H9 (cell line): ENCODE measurements around the gene NOMO2. TPM values are rescaled to one million over a fixed set of nuclear protein-coding genes. Genes with fewer than 3 reads are reported as not detected.
"Not testable (repeated sequence)": the region's sequence is repeated elsewhere in the genome, so short reads cannot be mapped to it uniquely, and the experiment has no call there.

ENCODE experiments used
- DNase-seq: peaks from one replicate; pipeline ENCODE4 v3.0.0-alpha.2; 2017
- H2AFZ ChIP-seq: one replicate; pipeline ENCODE4 v1.6.1; 2013; ENCODE audit warnings: mild to moderate bottlenecking, low read length, control low read depth, moderate library complexity
- H2AK5ac ChIP-seq: 2 replicates; pipeline ENCODE4 v1.6.1; 2013; ENCODE audit warnings: low read length, control low read depth, mixed read lengths; ENCODE audit not compliant: insufficient read length
- H2BK120ac ChIP-seq: one replicate; pipeline ENCODE4 v1.6.1; 2013; ENCODE audit warnings: low read depth, mild to moderate bottlenecking, low read length, control low read depth, inconsistent platforms; ENCODE audit not compliant: poor library complexity, severe bottlenecking
- H2BK12ac ChIP-seq: 2 replicates; pipeline ENCODE4 v1.6.1; 2013; ENCODE audit warnings: low read length, control low read depth, mixed read lengths, low read depth; ENCODE audit not compliant: insufficient read length
- H2BK15ac ChIP-seq: 2 replicates; pipeline ENCODE4 v1.6.1; 2013; ENCODE audit warnings: low read depth, low read length, control low read depth
- H2BK20ac ChIP-seq: one replicate; pipeline ENCODE4 v1.6.1; 2013; ENCODE audit warnings: low read depth, mild to moderate bottlenecking, low read length, control low read depth, inconsistent platforms; ENCODE audit not compliant: poor library complexity, severe bottlenecking
- H2BK5ac ChIP-seq: 2 replicates; pipeline ENCODE4 v1.6.1; 2013; ENCODE audit warnings: low read length, control low read depth, mixed read lengths; ENCODE audit not compliant: insufficient read length
- H3K14ac ChIP-seq: 2 replicates; pipeline ENCODE4 v1.6.1; 2013; ENCODE audit warnings: low read length, control low read depth; ENCODE audit not compliant: insufficient read depth
- H3K18ac ChIP-seq: 2 replicates; pipeline ENCODE4 v1.6.1; 2013; ENCODE audit warnings: low read depth, mild to moderate bottlenecking, mixed read lengths, low read length, control low read depth; ENCODE audit not compliant: insufficient read length
- H3K23ac ChIP-seq: 2 replicates; pipeline ENCODE4 v1.6.1; 2013; ENCODE audit warnings: low read length, control low read depth, mixed read lengths, low read depth; ENCODE audit not compliant: insufficient read length
- H3K23me2 ChIP-seq: 2 replicates; pipeline ENCODE4 v1.6.1; 2013; ENCODE audit warnings: low read depth, mild to moderate bottlenecking, mixed read lengths, low read length, control low read depth; ENCODE audit not compliant: insufficient read length, poor library complexity, severe bottlenecking
- H3K27ac ChIP-seq: 2 replicates; pipeline ENCODE4 v1.5.1; 2013; ENCODE audit warnings: low read length, control low read depth, mixed read lengths, low read depth; ENCODE audit not compliant: insufficient read length
- H3K27me3 ChIP-seq: 2 replicates; pipeline ENCODE4 v1.6.1; 2013; ENCODE audit warnings: low read length, control low read depth, inconsistent platforms; ENCODE audit not compliant: insufficient read depth
- H3K4ac ChIP-seq: 2 replicates; pipeline ENCODE4 v1.6.1; 2013; ENCODE audit warnings: low read depth, mild to moderate bottlenecking, control low read depth, inconsistent platforms, low read length, moderate library complexity
- H3K4me1 ChIP-seq: 2 replicates; pipeline ENCODE4 v1.6.1; 2013; ENCODE audit warnings: low read length, control low read depth, inconsistent platforms; ENCODE audit not compliant: insufficient read depth
- H3K4me2 ChIP-seq: 2 replicates; pipeline ENCODE4 v1.6.1; 2013; ENCODE audit warnings: low read length, control low read depth, mixed read lengths; ENCODE audit not compliant: insufficient read length, insufficient read depth
- H3K56ac ChIP-seq: 2 replicates; pipeline ENCODE4 v1.6.1; 2013; ENCODE audit warnings: low read depth, mild to moderate bottlenecking, mixed read lengths, low read length, control low read depth; ENCODE audit not compliant: insufficient read length
- H3K79me1 ChIP-seq: 2 replicates; pipeline ENCODE4 v1.6.1; 2013; ENCODE audit warnings: low read depth, mild to moderate bottlenecking, moderate library complexity, low read length, control low read depth, inconsistent platforms; ENCODE audit not compliant: insufficient read depth, poor library complexity, severe bottlenecking
- H3K79me2 ChIP-seq: 2 replicates; pipeline ENCODE4 v1.6.1; 2013; ENCODE audit warnings: low read length, control low read depth, inconsistent platforms; ENCODE audit not compliant: insufficient read depth
- H3K9ac ChIP-seq: 2 replicates; pipeline ENCODE4 v1.6.1; 2013; ENCODE audit warnings: low read length, control low read depth, mixed read lengths; ENCODE audit not compliant: insufficient read length; ENCODE audit errors: extremely low read depth
- H3K9me3 ChIP-seq: one replicate; pipeline ENCODE4 v1.6.1; 2013; ENCODE audit warnings: low read depth, low read length, inconsistent platforms; ENCODE audit not compliant: control insufficient read depth
- H3T11ph ChIP-seq: one replicate; pipeline ENCODE4 v1.6.1; 2013; ENCODE audit warnings: mild to moderate bottlenecking, low read length, control low read depth, inconsistent platforms
- H4K20me1 ChIP-seq: one replicate; pipeline ENCODE4 v1.6.1; 2013; ENCODE audit not compliant: control insufficient read depth, insufficient read length, insufficient read depth
- H4K5ac ChIP-seq: 2 replicates; pipeline ENCODE4 v1.6.1; 2013; ENCODE audit warnings: low read depth, mild to moderate bottlenecking, mixed read lengths, low read length, control low read depth; ENCODE audit not compliant: insufficient read length
- H4K8ac ChIP-seq: replicated peaks from 2 replicates; pipeline ENCODE4 v1.6.1; 2013; ENCODE audit warnings: low read length, control low read depth, mixed read lengths, low read depth; ENCODE audit not compliant: insufficient read length
- H4K91ac ChIP-seq: 2 replicates; pipeline ENCODE4 v1.6.1; 2013; ENCODE audit warnings: low read depth, mild to moderate bottlenecking, moderate library complexity, mixed read lengths, low read length, control low read depth; ENCODE audit not compliant: insufficient read length
- H3K27ac Mint-ChIP-seq, 3 experiments: 2 replicates in 2 of 3; 3 replicates in 1 of 3; pipeline ENCODE4 v1.8.0; 2020 to 2021; ENCODE audit warnings: mixed read lengths in 3 of 3, mild to moderate bottlenecking in 1 of 3, moderate library complexity in 1 of 3
- H3K27me3 Mint-ChIP-seq: 2 replicates; pipeline ENCODE4 v1.8.0; 2021; ENCODE audit warnings: low read depth, mild to moderate bottlenecking, moderate library complexity, mixed read lengths
- H3K36me3 Mint-ChIP-seq, 3 experiments: 2 replicates in 2 of 3; 3 replicates in 1 of 3; pipeline ENCODE4 v1.8.0; 2020 to 2021; ENCODE audit warnings: low read depth in 3 of 3, mixed read lengths in 3 of 3; ENCODE audit not compliant: insufficient read depth in 1 of 3
- H3K4me1 Mint-ChIP-seq, 2 experiments: 2 replicates each; pipeline ENCODE4 v1.8.0; 2020; ENCODE audit warnings: mixed read lengths in 2 of 2
- H3K4me3 Mint-ChIP-seq, 2 experiments: 2 replicates in 1 of 2; 3 replicates in 1 of 2; pipeline ENCODE4 v1.8.0; 2020 to 2021; ENCODE audit warnings: mild to moderate bottlenecking in 2 of 2, mixed read lengths in 2 of 2, moderate library complexity in 1 of 2
- H3K9me3 Mint-ChIP-seq, 2 experiments: 2 replicates in 1 of 2; 3 replicates in 1 of 2; pipeline ENCODE4 v1.8.0; 2020; ENCODE audit warnings: mild to moderate bottlenecking in 2 of 2, mixed read lengths in 2 of 2, moderate library complexity in 1 of 2
- WGBS: extraction: QIAGEN DNeasy Blood & Tissue Kit; methylation state at CpG from one replicate; pipeline ENCODE4 v1.1.7; 2013; ENCODE audit warnings: missing lambda C conversion rate, low lambda C conversion rate, mixed read lengths; ENCODE audit not compliant: insufficient read length; ENCODE audit errors: extremely low coverage; 5-methylcytosine and 5-hydroxymethylcytosine counted together
- total RNA-seq: library from RNA; stranded (reverse); gene quantifications from 2 replicates; pipeline ENCODE4 v1.2.1, GENCODE V29; 2021

Gene NOMO2
- total RNA-seq, 1 experiment from 2014 or later: 100 TPM

GRCh38 chr16:18415827-18416226 lies 146.1 kb downstream of the NOMO2 start:
- not testable (repeated sequence) for H2BK120ac ChIP-seq, H3K27me3 ChIP-seq, H3K27ac ChIP-seq, H3K18ac ChIP-seq, H2BK15ac ChIP-seq, H3K79me1 ChIP-seq, H2BK12ac ChIP-seq, H4K20me1 ChIP-seq, H2BK20ac ChIP-seq, H3T11ph ChIP-seq, H4K91ac ChIP-seq, H3K27ac Mint-ChIP-seq, H3K56ac ChIP-seq, H3K4me3 Mint-ChIP-seq, H3K4me2 ChIP-seq, H3K23ac ChIP-seq, H3K79me2 ChIP-seq, H3K4me1 Mint-ChIP-seq, H3K27me3 Mint-ChIP-seq, H3K9ac ChIP-seq, H3K9me3 Mint-ChIP-seq, H4K8ac ChIP-seq, DNase-seq, H3K36me3 Mint-ChIP-seq, H2AK5ac ChIP-seq, H2AFZ ChIP-seq, H3K4ac ChIP-seq, H3K4me1 ChIP-seq, H3K9me3 ChIP-seq, H4K5ac ChIP-seq, H3K14ac ChIP-seq, H3K23me2 ChIP-seq, H2BK5ac ChIP-seq
- WGBS: no CpG with 5 or more reads among the region's 7 CpGs

GRCh38 chr16:18409532-18410293 lies 152.2 kb downstream of the NOMO2 start:
- not testable (repeated sequence) for H3K56ac ChIP-seq, H2BK120ac ChIP-seq, H4K5ac ChIP-seq, H3K27me3 ChIP-seq, H3K9me3 ChIP-seq, H3K4me3 Mint-ChIP-seq, H3K4me1 Mint-ChIP-seq, H2AFZ ChIP-seq, H2AK5ac ChIP-seq, H3K4me2 ChIP-seq, DNase-seq, H4K20me1 ChIP-seq, H3K18ac ChIP-seq, H2BK5ac ChIP-seq, H3K4me1 ChIP-seq, H4K8ac ChIP-seq, H3K9me3 Mint-ChIP-seq, H3K79me1 ChIP-seq, H3K23me2 ChIP-seq, H3K23ac ChIP-seq, H3K4ac ChIP-seq, H3K27ac Mint-ChIP-seq, H2BK20ac ChIP-seq, H3K27ac ChIP-seq, H3K36me3 Mint-ChIP-seq, H3T11ph ChIP-seq, H3K27me3 Mint-ChIP-seq, H2BK12ac ChIP-seq, H3K9ac ChIP-seq, H3K14ac ChIP-seq, H3K79me2 ChIP-seq, H2BK15ac ChIP-seq, H4K91ac ChIP-seq
- WGBS: no CpG with 5 or more reads among the region's 11 CpGs
